ENCODE results near the gene LRRC63.

Gene LRRC63

DNA sequence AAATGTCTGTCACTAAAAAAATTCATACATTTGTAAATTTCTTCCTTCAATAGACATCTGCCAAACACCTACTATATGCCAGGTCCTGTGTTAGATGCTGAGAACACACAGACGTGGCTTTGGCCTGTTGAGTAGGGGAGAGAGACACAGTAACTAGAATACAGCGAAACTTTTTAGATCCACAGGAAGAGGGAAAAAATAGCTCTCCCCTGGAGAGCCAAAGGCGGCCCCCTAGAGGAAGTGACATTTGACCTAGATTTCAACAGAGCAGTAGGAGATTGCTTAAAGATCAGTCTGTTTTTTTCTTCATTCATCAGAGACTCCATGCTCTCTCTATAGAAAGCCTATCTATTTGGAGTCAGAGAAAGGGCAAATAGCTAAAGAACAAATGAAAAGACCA lies 41.0 kb upstream of the LRRC63 start:
- Histone ChIP-seq H3K79me2 (ENCODE audit: control insufficient read depth, insufficient read depth, low read length, unreplicated experiment) (no peaks in the 10 kb centered on the region), H3K27ac (ENCODE audit: low read depth, low read length) (no peak overlapping the region), H3K4me1 (ENCODE audit: control insufficient read depth, insufficient read depth, low read length, unreplicated experiment) (peaks cover 7% of the 10 kb centered on the region), H3K4me3 (ENCODE audit: low read depth, low read length) (no peak overlapping the region), H3K27me3 (ENCODE audit: insufficient read depth, low read length) (no peaks in the 10 kb centered on the region), H2AFZ (ENCODE audit: low read length, unreplicated experiment) (no peak overlapping the region), H3K36me3 (ENCODE audit: insufficient read depth, low read length) (no peaks in the 10 kb centered on the region)

DNA sequence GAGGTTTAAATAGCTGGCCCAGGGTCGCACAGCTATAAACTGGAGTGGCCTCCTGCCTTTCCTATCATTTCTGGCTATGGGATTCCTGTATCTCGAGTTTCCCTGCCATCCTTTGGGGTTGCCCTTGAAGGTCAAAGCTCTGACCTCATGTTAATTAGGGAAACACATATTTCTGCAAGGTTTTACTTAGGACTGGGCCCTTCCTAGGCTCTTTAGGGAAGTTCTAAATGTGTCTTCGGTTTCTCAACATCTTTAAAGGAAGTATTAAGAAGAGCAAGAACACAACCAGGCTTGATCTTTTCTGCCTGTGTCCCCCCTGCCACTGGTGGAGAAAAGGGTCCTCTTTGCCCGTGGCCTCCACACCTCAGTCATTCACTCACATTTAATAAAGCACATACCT lies 40.5 kb upstream of the LRRC63 start:
- Histone ChIP-seq H3K27ac (ENCODE audit: low read depth, low read length) (no peak overlapping the region), H3K4me1 (ENCODE audit: control insufficient read depth, insufficient read depth, low read length, unreplicated experiment) (peaks cover 7% of the 10 kb centered on the region), H3K36me3 (ENCODE audit: insufficient read depth, low read length) (no peaks in the 10 kb centered on the region), H3K27me3 (ENCODE audit: insufficient read depth, low read length) (no peaks in the 10 kb centered on the region), H3K4me3 (ENCODE audit: low read depth, low read length) (no peak overlapping the region), H3K79me2 (ENCODE audit: control insufficient read depth, insufficient read depth, low read length, unreplicated experiment) (no peaks in the 10 kb centered on the region), H2AFZ (ENCODE audit: low read length, unreplicated experiment) (no peak overlapping the region)

DNA sequence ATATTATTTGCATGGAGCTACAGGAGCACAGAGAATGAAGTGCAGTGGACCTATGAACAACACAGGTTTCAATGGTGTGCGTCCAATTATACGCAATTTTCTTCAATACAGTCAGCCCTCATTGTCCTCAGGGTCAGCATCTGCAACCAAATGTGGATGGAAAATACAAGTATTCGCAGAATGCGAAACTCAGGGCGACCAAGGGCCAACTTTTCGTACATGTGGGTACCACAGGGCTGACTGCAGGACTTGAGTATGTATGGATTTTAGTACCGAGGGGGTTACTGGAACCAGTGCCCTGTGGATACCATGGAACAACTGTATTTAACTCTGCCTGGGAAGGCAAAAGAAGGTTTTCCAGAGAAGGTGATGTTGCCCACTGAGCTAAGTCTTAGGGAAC lies 40.0 kb upstream of the LRRC63 start:
- H3K4me1 ChIP-seq (ENCODE audit: control insufficient read depth, insufficient read depth, low read length, unreplicated experiment), result peaks cover 7% of the 10 kb centered on the region
- no peak overlapping the region for H3K27ac ChIP-seq (ENCODE audit: low read depth, low read length)
- no peaks in the 10 kb centered on the region for H3K36me3 ChIP-seq (ENCODE audit: insufficient read depth, low read length)
- H3K27me3 ChIP-seq (ENCODE audit: insufficient read depth, low read length), result no peaks in the 10 kb centered on the region
- H3K79me2 ChIP-seq (ENCODE audit: control insufficient read depth, insufficient read depth, low read length, unreplicated experiment), result no peaks in the 10 kb centered on the region
- no peak overlapping the region for H2AFZ ChIP-seq (ENCODE audit: low read length, unreplicated experiment)
- no peak overlapping the region for H3K4me3 ChIP-seq (ENCODE audit: low read depth, low read length)

DNA sequence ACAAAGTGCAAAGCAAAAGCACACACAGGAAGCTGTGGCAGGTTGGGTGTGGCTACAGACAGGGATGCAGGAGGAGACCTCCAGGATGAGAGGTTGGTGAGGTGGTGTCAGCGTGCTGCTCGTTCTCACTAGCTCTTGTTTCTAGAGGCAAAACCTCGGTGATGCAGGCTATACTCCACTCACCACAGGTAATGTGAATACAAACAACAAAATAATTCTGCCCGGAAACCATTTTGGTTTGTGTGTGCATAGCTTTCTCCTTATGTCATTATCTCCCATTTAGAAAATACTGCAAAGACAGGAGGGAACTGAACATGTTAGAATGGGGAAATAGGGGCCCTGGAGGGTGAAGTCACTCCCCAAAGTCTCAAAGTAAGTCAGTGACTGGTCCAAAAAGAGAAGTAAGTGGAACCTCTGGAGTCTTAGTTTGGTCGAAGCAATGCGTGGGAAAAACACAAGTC lies 39.2 kb upstream of the LRRC63 start:
- no peak overlapping the region for H3K27ac ChIP-seq (ENCODE audit: low read depth, low read length)
- H3K36me3 ChIP-seq (ENCODE audit: insufficient read depth, low read length), result no peaks in the 10 kb centered on the region
- no peaks in the 10 kb centered on the region for H3K27me3 ChIP-seq (ENCODE audit: insufficient read depth, low read length)
- no peaks in the 10 kb centered on the region for H3K79me2 ChIP-seq (ENCODE audit: control insufficient read depth, insufficient read depth, low read length, unreplicated experiment)
- H3K4me3 ChIP-seq (ENCODE audit: low read depth, low read length), result no peak overlapping the region
- peaks cover 7% of the 10 kb centered on the region for H3K4me1 ChIP-seq (ENCODE audit: control insufficient read depth, insufficient read depth, low read length, unreplicated experiment)
- no peak overlapping the region for H2AFZ ChIP-seq (ENCODE audit: low read length, unreplicated experiment)

DNA sequence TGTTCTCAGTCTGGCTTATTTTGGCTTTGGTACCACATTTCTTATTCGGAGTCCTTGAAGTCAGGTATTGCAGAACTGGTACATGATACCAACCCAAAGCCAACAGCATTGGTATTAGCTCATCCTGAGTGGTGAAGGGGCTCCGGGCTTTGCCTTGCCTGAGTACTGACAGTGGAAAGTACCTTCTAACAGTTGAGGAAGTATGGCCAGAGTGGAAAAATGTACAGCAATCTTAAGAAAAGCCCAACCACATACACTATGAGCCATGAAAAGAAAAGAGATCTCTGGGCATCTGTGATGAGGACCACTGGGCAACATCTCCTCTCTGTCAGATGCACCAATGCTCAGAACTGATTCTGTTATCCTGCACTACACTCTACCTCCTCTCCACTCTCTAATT lies 38.1 kb upstream of the LRRC63 start:
- H3K27me3 ChIP-seq (ENCODE audit: insufficient read depth, low read length), result no peaks in the 10 kb centered on the region
- H3K27ac ChIP-seq (ENCODE audit: low read depth, low read length), result no peak overlapping the region
- H2AFZ ChIP-seq (ENCODE audit: low read length, unreplicated experiment), result no peak overlapping the region
- peaks cover 7% of the 10 kb centered on the region for H3K4me1 ChIP-seq (ENCODE audit: control insufficient read depth, insufficient read depth, low read length, unreplicated experiment)
- no peak overlapping the region for H3K4me3 ChIP-seq (ENCODE audit: low read depth, low read length)
- no peaks in the 10 kb centered on the region for H3K36me3 ChIP-seq (ENCODE audit: insufficient read depth, low read length)
- no peaks in the 10 kb centered on the region for H3K79me2 ChIP-seq (ENCODE audit: control insufficient read depth, insufficient read depth, low read length, unreplicated experiment)

DNA sequence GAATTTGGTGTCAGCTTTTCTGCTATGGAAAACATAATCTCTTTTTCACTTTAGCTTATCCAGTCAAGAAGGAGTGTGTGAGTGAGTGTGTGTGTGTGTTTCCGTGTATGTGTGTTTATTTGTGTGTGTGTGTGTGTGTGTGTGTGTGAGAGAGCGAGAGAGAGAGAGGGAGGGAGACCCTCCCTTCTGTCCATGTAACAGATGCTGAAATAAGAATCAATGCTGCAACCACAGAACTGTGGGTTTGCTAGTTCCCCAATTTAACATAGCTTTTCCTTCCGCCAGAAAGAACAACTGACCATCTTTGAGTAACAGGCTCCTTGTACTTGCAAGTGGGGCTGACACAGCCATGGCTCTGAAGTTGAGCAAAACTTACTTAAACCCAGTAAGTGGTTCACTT lies 35.0 kb upstream of the LRRC63 start:
- Histone ChIP-seq H3K27me3 (ENCODE audit: insufficient read depth, low read length) (no peaks in the 10 kb centered on the region), H3K79me2 (ENCODE audit: control insufficient read depth, insufficient read depth, low read length, unreplicated experiment) (no peaks in the 10 kb centered on the region), H3K36me3 (ENCODE audit: insufficient read depth, low read length) (no peaks in the 10 kb centered on the region), H3K4me1 (ENCODE audit: control insufficient read depth, insufficient read depth, low read length, unreplicated experiment) (peaks cover under 1% of the 10 kb centered on the region), H3K27ac (ENCODE audit: low read depth, low read length) (no peak overlapping the region), H3K4me3 (ENCODE audit: low read depth, low read length) (no peak overlapping the region), H2AFZ (ENCODE audit: low read length, unreplicated experiment) (no peak overlapping the region)

DNA sequence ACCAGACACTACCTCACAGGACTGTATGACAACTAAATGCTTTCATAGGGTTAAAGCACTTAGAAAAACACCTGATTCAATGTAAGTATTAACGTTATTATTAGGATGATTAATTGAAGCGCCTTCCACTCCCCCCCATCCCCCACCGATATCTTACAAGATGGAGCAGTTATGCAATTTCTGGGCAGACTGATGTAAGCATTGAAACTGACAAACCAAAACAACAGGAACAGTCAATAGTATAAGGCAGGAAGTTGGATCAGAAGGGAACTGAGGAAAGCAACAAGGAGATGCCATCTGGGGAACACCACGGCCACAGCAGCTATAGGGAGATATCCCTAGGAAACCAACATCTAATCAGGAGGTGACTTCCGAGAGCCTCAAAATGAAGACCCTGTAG lies 33.6 kb upstream of the LRRC63 start:
- H3K79me2 ChIP-seq (ENCODE audit: control insufficient read depth, insufficient read depth, low read length, unreplicated experiment), result no peaks in the 10 kb centered on the region
- H2AFZ ChIP-seq (ENCODE audit: low read length, unreplicated experiment), result no peak overlapping the region
- no peaks in the 10 kb centered on the region for H3K36me3 ChIP-seq (ENCODE audit: insufficient read depth, low read length)
- H3K27ac ChIP-seq (ENCODE audit: low read depth, low read length), result no peak overlapping the region
- no peak overlapping the region for H3K4me3 ChIP-seq (ENCODE audit: low read depth, low read length)
- no peaks in the 10 kb centered on the region for H3K27me3 ChIP-seq (ENCODE audit: insufficient read depth, low read length)
- H3K4me1 ChIP-seq (ENCODE audit: control insufficient read depth, insufficient read depth, low read length, unreplicated experiment), result peaks cover 5% of the 10 kb centered on the region

DNA sequence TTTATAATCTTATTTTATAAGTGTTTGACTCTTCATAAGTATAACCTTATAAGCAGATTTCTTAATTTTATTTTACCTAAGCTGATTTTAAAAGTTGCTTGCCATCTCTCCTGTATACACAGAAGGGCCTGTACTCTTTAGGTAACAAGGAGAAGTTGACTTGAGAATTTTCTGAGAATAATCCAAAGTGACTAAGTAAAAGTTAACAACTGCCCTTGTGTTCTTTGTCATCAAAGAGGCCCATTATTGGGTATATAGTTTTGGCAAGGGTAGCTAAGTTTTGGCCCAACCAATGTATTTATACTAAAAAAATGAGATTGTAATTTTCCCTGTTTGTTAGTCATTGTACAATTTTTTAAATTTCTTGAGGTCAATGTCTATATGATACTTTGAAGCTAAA lies 32.9 kb upstream of the LRRC63 start:
- no peak overlapping the region for H3K4me3 ChIP-seq (ENCODE audit: low read depth, low read length)
- peaks cover 5% of the 10 kb centered on the region for H3K4me1 ChIP-seq (ENCODE audit: control insufficient read depth, insufficient read depth, low read length, unreplicated experiment)
- H3K27ac ChIP-seq (ENCODE audit: low read depth, low read length), result no peak overlapping the region
- H3K27me3 ChIP-seq (ENCODE audit: insufficient read depth, low read length), result no peaks in the 10 kb centered on the region
- H3K79me2 ChIP-seq (ENCODE audit: control insufficient read depth, insufficient read depth, low read length, unreplicated experiment), result no peaks in the 10 kb centered on the region
- H2AFZ ChIP-seq (ENCODE audit: low read length, unreplicated experiment), result no peak overlapping the region
- H3K36me3 ChIP-seq (ENCODE audit: insufficient read depth, low read length), result no peaks in the 10 kb centered on the region

DNA sequence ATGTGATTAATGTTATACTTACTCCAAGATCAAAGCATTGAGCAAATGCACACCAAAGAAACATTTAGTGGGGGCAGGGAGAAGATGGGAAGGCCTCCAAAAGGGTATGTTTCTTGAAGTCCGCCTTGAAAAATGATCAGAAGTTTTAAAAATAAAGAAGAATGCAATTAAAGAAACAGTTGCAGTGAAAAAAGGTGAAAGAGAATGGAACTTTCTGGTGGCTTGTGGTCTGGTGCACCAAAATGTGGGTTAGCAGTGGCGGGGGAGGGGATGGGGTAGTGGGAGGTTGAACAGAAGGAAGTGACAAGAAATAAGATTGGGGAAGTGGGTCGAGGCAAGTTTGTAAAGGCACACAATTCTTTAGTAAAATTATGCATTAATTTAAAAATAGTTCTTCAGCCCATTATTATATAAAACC lies 32.2 kb upstream of the LRRC63 start:
- Histone ChIP-seq H3K4me3 (ENCODE audit: low read depth, low read length) (no peak overlapping the region), H2AFZ (ENCODE audit: low read length, unreplicated experiment) (no peak overlapping the region), H3K4me1 (ENCODE audit: control insufficient read depth, insufficient read depth, low read length, unreplicated experiment) (peaks cover 5% of the 10 kb centered on the region), H3K27ac (ENCODE audit: low read depth, low read length) (no peak overlapping the region), H3K27me3 (ENCODE audit: insufficient read depth, low read length) (no peaks in the 10 kb centered on the region), H3K36me3 (ENCODE audit: insufficient read depth, low read length) (no peaks in the 10 kb centered on the region), H3K79me2 (ENCODE audit: control insufficient read depth, insufficient read depth, low read length, unreplicated experiment) (no peaks in the 10 kb centered on the region)

DNA sequence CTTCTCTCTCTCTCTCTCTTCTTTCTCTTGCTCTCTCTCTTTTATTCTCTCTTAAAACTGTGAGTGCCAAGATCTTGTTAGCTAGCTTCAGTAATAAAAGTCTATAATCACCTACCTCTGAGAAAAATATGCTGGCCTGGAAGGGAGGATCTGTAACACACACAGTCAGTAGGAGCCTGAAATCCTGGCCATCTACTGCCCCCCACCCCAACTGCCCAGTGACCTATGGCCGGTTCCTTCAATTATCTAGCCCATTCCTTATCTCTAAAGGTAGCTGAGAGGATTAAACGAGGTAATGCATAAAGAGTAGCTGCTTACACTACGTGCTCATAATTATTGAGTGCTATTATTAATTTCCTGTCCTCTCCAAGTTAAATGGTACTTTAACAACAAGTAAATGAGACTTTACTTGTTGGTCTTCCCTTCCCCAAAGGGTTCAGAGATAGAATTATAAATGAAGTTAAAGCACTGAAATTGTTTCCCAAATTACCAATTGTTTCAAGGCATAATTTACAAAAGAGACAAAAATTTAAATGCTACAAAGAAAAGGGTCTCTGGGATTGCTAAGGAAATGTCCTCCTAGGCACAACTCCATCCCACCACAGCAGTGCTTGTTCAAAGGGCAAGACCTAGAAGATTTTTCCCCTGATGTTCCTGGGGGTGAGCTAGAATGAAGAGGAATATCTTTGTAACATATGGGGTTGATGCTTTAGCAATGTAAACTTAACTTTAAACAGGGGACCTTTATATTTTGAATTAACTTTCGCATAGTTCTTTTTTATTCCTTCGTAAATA lies 31.6 kb upstream of the LRRC63 start:
- Histone ChIP-seq H3K27me3 (ENCODE audit: insufficient read depth, low read length) (no peaks in the 10 kb centered on the region), H3K4me1 (ENCODE audit: control insufficient read depth, insufficient read depth, low read length, unreplicated experiment) (peaks cover 5% of the 10 kb centered on the region), H3K27ac (ENCODE audit: low read depth, low read length) (no peak overlapping the region), H3K4me3 (ENCODE audit: low read depth, low read length) (no peak overlapping the region), H2AFZ (ENCODE audit: low read length, unreplicated experiment) (no peak overlapping the region), H3K79me2 (ENCODE audit: control insufficient read depth, insufficient read depth, low read length, unreplicated experiment) (no peaks in the 10 kb centered on the region), H3K36me3 (ENCODE audit: insufficient read depth, low read length) (no peaks in the 10 kb centered on the region)

DNA sequence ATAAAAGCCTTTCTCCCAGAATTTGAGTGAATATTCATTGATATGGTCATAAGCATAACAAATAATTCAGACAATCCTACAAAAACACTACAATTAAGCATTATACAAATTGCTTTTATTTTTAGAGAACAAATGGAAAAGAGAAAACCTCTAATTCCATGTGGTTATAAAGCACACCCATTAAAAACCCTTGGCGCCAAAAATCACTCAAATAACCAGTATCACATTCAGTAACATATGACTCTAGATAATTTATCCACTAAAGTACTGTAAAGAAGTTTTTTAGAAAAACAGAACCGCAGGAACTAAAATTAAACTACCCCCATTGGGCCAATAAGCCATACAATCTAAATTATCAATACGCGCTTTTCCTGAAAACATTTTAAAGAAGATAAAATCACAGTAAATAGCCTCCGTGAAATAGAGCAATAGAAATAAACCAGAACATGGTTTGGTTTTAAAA lies 30.3 kb upstream of the LRRC63 start:
- Histone ChIP-seq H2AFZ (ENCODE audit: low read length, unreplicated experiment) (no peak overlapping the region), H3K27me3 (ENCODE audit: insufficient read depth, low read length) (no peaks in the 10 kb centered on the region), H3K79me2 (ENCODE audit: control insufficient read depth, insufficient read depth, low read length, unreplicated experiment) (no peaks in the 10 kb centered on the region), H3K36me3 (ENCODE audit: insufficient read depth, low read length) (no peaks in the 10 kb centered on the region), H3K4me1 (ENCODE audit: control insufficient read depth, insufficient read depth, low read length, unreplicated experiment) (peaks cover 5% of the 10 kb centered on the region), H3K27ac (ENCODE audit: low read depth, low read length) (no peak overlapping the region), H3K4me3 (ENCODE audit: low read depth, low read length) (no peak overlapping the region)

All from ACC112 (cell line).